Adrenal gland (tissue), 12 donors: ENCODE results near the gene PXDN. TPM values are rescaled to one million over a fixed set of nuclear protein-coding genes. Genes with fewer than 3 reads are reported as not detected.

Source experiments
- DNase-seq, 7 donors: peaks; one replicate each; pipeline ENCODE4 v3.0.0-alpha.2; 2019 to 2020
- H3K27ac ChIP-seq, 5 donors: fragments of 200-600 bp; sonication (generic) in 4 of 5; 1 replicate in 3 of 5; 2 replicates in 2 of 5; pipeline versions ENCODE4 v1.5.1 to v1.8.0; 2016 to 2020; ENCODE audit warnings: mild to moderate bottlenecking in 1 of 5
- H3K27me3 ChIP-seq: fragments of 200-600 bp; 2 replicates; pipeline ENCODE4 v1.8.0; 2021
- H3K36me3 ChIP-seq, 2 donors: fragments of 200-600 bp; replicated peaks in 1 of 2; 1 replicate in 1 of 2; 2 replicates in 1 of 2; pipeline versions ENCODE4 v1.5.1 to v1.8.0; 2018 to 2022
- H3K4me1 ChIP-seq, 2 donors: fragments of 200-600 bp; replicated peaks in 1 of 2; 1 replicate in 1 of 2; 2 replicates in 1 of 2; pipeline versions ENCODE4 v1.5.1 to v1.8.0; 2018 to 2021
- H3K4me3 ChIP-seq, 4 donors: fragments of 200-600 bp; sonication (generic) in 3 of 4; one replicate each; pipeline ENCODE4 v1.5.1; 2016 to 2018
- H3K9me3 ChIP-seq, 3 donors: fragments of 200-600 bp; sonication (generic) in 1 of 3; replicated peaks in 1 of 3; 1 replicate in 2 of 3; 2 replicates in 1 of 3; pipeline versions ENCODE4 v1.5.1 to v1.8.0; 2016 to 2021
- CTCF ChIP-seq, 6 experiments: fragments of 450-650 bp in 4 of 6; fragments of 200-600 bp in 2 of 6; sonication (generic) in 1 of 6; IDR thresholded peaks; 1 replicate in 5 of 6; 2 replicates in 1 of 6; pipeline versions ENCODE4 v1.5.1 to v1.8.0; 2016 to 2021; ENCODE audit warnings: antibody characterized with exemption in 6 of 6, mild to moderate bottlenecking in 2 of 6, moderate library complexity in 1 of 6
- POLR2A ChIP-seq, 2 donors: fragments of 450-650 bp; IDR thresholded peaks; one replicate each; pipeline ENCODE4 v1.6.1; 2017; ENCODE audit warnings: antibody characterized with exemption in 2 of 2, mild to moderate bottlenecking in 2 of 2, moderate library complexity in 1 of 2
- WGBS, 4 donors: extraction: QIAGEN DNeasy Blood & Tissue Kit in 2 of 4; methylation state at CpG; one replicate each; pipeline versions ENCODE4 v1.1.5 to v1.1.7; 2013 to 2017; 5-methylcytosine and 5-hydroxymethylcytosine counted together
- intact Hi-C, 2 donors: fragments of 100-400 bp; cut with DNase I; formaldehyde crosslinking; loops; one replicate each; pipeline versions ENCODE4 v1.14.1 to v1.15.0; 2022 to 2023
- polyA plus RNA-seq, 3 donors: library from polyadenylated mRNA; stranded (reverse); fragments of 200-250 nt in 2 of 3; fragments of 350-450 nt in 1 of 3; fragmentation: Illumina TruSeq in 1 of 3; extraction: RNeasy Lipid Tissue Mini Kit (QIAGEN cat#74804) in 1 of 3; gene quantifications; one replicate each; pipeline ENCODE4 v1.2.3, GENCODE V29; 2013 to 2014
- total RNA-seq, 9 donors: library from RNA; depleted of rRNA in 4 of 9; stranded (reverse); fragments of >200 nt in 4 of 9; fragments of 120-200 nt in 1 of 9; fragmentation: NEBNext Ultra II Directional in 1 of 9; extraction: Animal tissue kit (Norgen Biotek cat#: 25700) in 1 of 9; gene quantifications; one replicate each; pipeline versions ENCODE4 v1.1.0 to v1.2.4, GENCODE V29; 2013 to 2023
- donor health status: healthy with polysubstance abuse.
- donor health status: Bipolar disorder and iron deficiency.
- donor health status: DM: yes; HTN: yes; CAD: no.
- donor health status: DM: no; HTN: no; CAD: no.
- donor health status: DM: no; HTN: no; CAD: no.
- donor health status: DM: yes; HTN: yes; CAD: no.

Gene PXDN
- total and polyA plus RNA-seq, 12 donors, result 8.5 to 39.5 (median 22.1) TPM

DNA sequence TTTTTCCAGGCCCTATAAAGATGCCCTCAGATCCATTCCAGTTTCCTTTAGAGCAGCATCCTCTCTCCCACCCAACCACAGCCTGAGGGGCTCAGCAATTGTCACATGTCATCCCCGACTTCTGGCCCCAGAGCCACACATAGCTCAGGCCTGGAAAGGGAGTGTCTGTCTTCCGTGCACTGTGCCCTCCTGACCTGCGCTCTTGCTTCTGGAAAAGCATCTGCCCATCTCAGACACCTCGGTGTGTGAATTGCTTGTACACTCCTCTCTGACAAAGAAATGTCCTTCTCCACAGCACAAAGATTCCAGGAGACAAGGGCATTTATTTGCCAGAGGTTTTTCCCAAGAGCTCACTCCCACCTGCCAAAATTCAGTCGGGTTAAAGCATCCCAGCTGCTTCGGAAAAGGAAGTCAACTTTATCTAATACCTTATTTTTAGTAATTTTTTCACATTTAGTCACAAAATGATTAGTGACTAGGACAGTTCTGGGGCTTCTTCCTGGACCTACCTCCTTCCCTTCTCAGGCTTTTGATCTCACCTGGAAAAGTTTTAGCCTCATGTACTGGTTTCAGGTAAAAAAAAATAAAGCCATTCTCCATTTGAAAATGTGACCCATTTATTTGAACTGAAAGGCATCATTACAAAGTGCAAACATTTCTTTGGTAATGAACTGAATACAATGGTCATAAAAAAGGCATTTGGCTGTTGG is 112.9 kb downstream of the PXDN start:
- H3K4me3 ChIP-seq, result no peak overlapping the region
- no peak overlapping the region for H3K27ac ChIP-seq
- no peaks in the 10 kb centered on the region for H3K9me3 ChIP-seq
- TF ChIP-seq POLR2A (IDR thresholded peaks at IDR 0.05), result no peak
- no peak for TF ChIP-seq CTCF (IDR thresholded peaks at IDR 0.05)
- no peaks in the 10 kb centered on the region for H3K36me3 ChIP-seq
- no peaks in the 10 kb centered on the region for H3K27me3 ChIP-seq
- 68 to 76% (median 73%) methylated on average over 6 of the region's 6 CpGs for WGBS, 4 donors
- intact Hi-C loops, result no loop called here
- no peak for DNase-seq
- H3K4me1 ChIP-seq, result no peaks in the 10 kb centered on the region

DNA sequence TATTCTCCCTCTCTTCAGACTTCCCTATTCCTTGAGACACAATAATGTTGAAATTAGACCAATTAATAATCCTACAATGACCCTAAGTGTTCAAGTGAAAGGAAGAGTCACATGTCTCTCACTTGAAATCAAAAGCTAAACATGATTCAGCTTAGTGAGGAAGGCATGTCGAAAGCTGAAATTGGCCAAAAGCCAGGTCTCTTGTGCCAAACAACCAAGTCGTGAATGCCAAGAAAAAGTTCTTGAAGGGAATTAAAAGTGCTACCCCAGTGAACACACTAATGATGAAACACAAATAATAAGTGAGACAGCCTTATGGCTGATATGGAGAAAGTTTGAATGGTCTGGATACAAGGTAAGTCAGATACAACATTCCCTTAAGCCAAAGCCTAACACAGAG is 115.4 kb downstream of the PXDN start:
- Histone ChIP-seq H3K27ac (no peak overlapping the region), H3K4me1 (no peaks in the 10 kb centered on the region), H3K36me3 (no peaks in the 10 kb centered on the region), H3K27me3 (no peaks in the 10 kb centered on the region), H3K4me3 (no peak overlapping the region), H3K9me3 (no peaks in the 10 kb centered on the region)
- WGBS, 4 donors, result 0 to 17% (median 11%) methylated on average over 2 of the region's 2 CpGs
- DNase-seq, result peak in 5 of 7 donors; percentile 31 to 73 (median 44)
- intact Hi-C loops, result no loop called here
- TF ChIP-seq CTCF (IDR thresholded peaks at IDR 0.05) (no peak), POLR2A (IDR thresholded peaks at IDR 0.05) (no peak)

GRCh38 chr2:1627628-1628381 is 116.5 kb downstream of the PXDN start:
- no peak for TF ChIP-seq POLR2A (IDR thresholded peaks at IDR 0.05)
- no peak for TF ChIP-seq CTCF (IDR thresholded peaks at IDR 0.05)
- H3K4me3 ChIP-seq, result no peak overlapping the region
- no peaks in the 10 kb centered on the region for H3K9me3 ChIP-seq
- DNase-seq, result no peak
- no peaks in the 10 kb centered on the region for H3K4me1 ChIP-seq
- no peaks in the 10 kb centered on the region for H3K27me3 ChIP-seq
- intact Hi-C loops, result no loop called here
- no peak overlapping the region for H3K27ac ChIP-seq
- WGBS, 4 donors, result 67 to 79% (median 77%) methylated on average over 9 of the region's 9 CpGs
- no peaks in the 10 kb centered on the region for H3K36me3 ChIP-seq

GRCh38 chr2:1626271-1626681 is 118.0 kb downstream of the PXDN start:
- Histone ChIP-seq H3K4me3 (no peak overlapping the region), H3K4me1 (no peaks in the 10 kb centered on the region), H3K27ac (no peak overlapping the region), H3K27me3 (no peaks in the 10 kb centered on the region), H3K36me3 (no peaks in the 10 kb centered on the region), H3K9me3 (no peaks in the 10 kb centered on the region)
- DNase-seq, result no peak
- no peak for TF ChIP-seq CTCF (IDR thresholded peaks at IDR 0.05)
- 78 to 80% (median 79%) methylated on average over 6 to 8 of the region's 8 CpGs for WGBS, 4 donors
- intact Hi-C loops, result no loop called here
